Stimulated activated CD8-positive, alpha-beta memory T cell treated with anti-CD3 and anti-CD28 coated beads, Interleukin-12 subunit alpha, Interleukin-12 subunit beta, amount 100 ng/mL, for 24 hours (primary cell): Measurements from ENCODE around the gene LZTS3.
A peak's percentile ranks its signal among the peaks of the same experiment; 100 is the strongest.
"Not testable (repeated sequence)": the region's sequence is repeated elsewhere in the genome, so short reads cannot be mapped to it uniquely, and the experiment has no call there.

ENCODE experiments used
- DNase-seq: peaks from one replicate; pipeline ENCODE4 v3.0.0-alpha.2; 2020; ENCODE audit errors: extremely low read depth

LZTS3 gene

GRCh38 chr20:3172933-3173609 is at the start of gene LZTS3:
Gene LZTS3, minus strand, starts transcription at chr20:3173549. Its CDS starts 6,386 bp downstream, at chr20:3167163.
- peak; percentile 46 for DNase-seq

GRCh38 chr20:3221398-3222226 is 48.3 kb upstream of the LZTS3 start:
- DNase-seq: no peak

- no peak for DNase-seq
Observed at GRCh38 chr20:3218307-3218988, 45.1 kb upstream of the LZTS3 start.

- not testable (repeated sequence) for DNase-seq
Observed at GRCh38 chr20:3215359-3215917, 42.1 kb upstream of the LZTS3 start.

- DNase-seq: no peak
Observed at GRCh38 chr20:3213226-3213625, 39.9 kb upstream of the LZTS3 start.

- no peak for DNase-seq
Observed at GRCh38 chr20:3210346-3210745, 37.0 kb upstream of the LZTS3 start.

- no peak for DNase-seq
Observed at GRCh38 chr20:3209946-3210317, 36.6 kb upstream of the LZTS3 start.

- DNase-seq: peak; percentile 27
Observed at GRCh38 chr20:3209257-3209945, 36.1 kb upstream of the LZTS3 start, which contains the start of gene ITPA. Gene ITPA, plus strand, starts transcription at chr20:3209498. Its CDS starts 54 bp downstream, at chr20:3209552.

GRCh38 chr20:3208786-3209256 is 35.5 kb upstream of the LZTS3 start:
- DNase-seq: no peak

GRCh38 chr20:3204124-3204794 is 30.9 kb upstream of the LZTS3 start, which contains the start of gene DDRGK1:
Gene DDRGK1, minus strand, starts transcription at chr20:3204682. Its CDS starts 55 bp downstream, at chr20:3204627.
- peak; percentile 70 for DNase-seq

- DNase-seq: no peak
Observed at GRCh38 chr20:3203315-3204123, 30.2 kb upstream of the LZTS3 start.

GRCh38 chr20:3202965-3203314 is 29.6 kb upstream of the LZTS3 start:
- no peak for DNase-seq

- DNase-seq: no peak
Observed at GRCh38 chr20:3199976-3200755, 26.8 kb upstream of the LZTS3 start.

- no peak for DNase-seq
Observed at GRCh38 chr20:3199206-3199605, 25.9 kb upstream of the LZTS3 start.

- DNase-seq: no peak
Observed at GRCh38 chr20:3195590-3196237, 22.4 kb upstream of the LZTS3 start.

- no peak for DNase-seq
Observed at GRCh38 chr20:3194617-3195280, 21.4 kb upstream of the LZTS3 start.

- DNase-seq: no peak
Observed at GRCh38 chr20:3193806-3194616, 20.7 kb upstream of the LZTS3 start.
